SK-N-SH (cell line): Measurements from ENCODE around the gene NAE1.

Experiments
- CTCF ChIP-seq: fragments of 200-600 bp; sonication (generic); IDR thresholded peaks from 2 replicates; pipeline ENCODE4 v1.6.1; 2017; ENCODE audit warnings: antibody characterized with exemption, mild to moderate bottlenecking, moderate library complexity
- JUND ChIP-seq: IDR thresholded peaks from 2 replicates; pipeline ENCODE4 v1.4.0; 2012
- MEF2A ChIP-seq: IDR thresholded peaks from 2 replicates; pipeline ENCODE4 v1.4.0; 2012; ENCODE audit warnings: low read depth, borderline replicate concordance
- SMC3 ChIP-seq: IDR thresholded peaks from 2 replicates; pipeline ENCODE4 v1.6.1; 2012; ENCODE audit warnings: low read depth, low read length, improper control_type of control experiment
- TEAD4 ChIP-seq: IDR thresholded peaks from 2 replicates; pipeline ENCODE4 v1.4.0; 2012; ENCODE audit warnings: mild to moderate bottlenecking, borderline replicate concordance; ENCODE audit not compliant: insufficient read depth
- TF ChIP-seq, protein P1 (sequence below): fragments of 150-350 bp; IDR thresholded peaks from 2 replicates; pipeline ENCODE4 v1.6.1; 2017; ENCODE audit warnings: antibody characterized with exemption, low read length, low read depth, borderline replicate concordance
- TF ChIP-seq, protein P2 (sequence below): IDR thresholded peaks from 2 replicates; pipeline ENCODE4 v1.6.1; 2012; ENCODE audit warnings: mild to moderate bottlenecking, low read depth, low read length, moderate library complexity

DNA sequence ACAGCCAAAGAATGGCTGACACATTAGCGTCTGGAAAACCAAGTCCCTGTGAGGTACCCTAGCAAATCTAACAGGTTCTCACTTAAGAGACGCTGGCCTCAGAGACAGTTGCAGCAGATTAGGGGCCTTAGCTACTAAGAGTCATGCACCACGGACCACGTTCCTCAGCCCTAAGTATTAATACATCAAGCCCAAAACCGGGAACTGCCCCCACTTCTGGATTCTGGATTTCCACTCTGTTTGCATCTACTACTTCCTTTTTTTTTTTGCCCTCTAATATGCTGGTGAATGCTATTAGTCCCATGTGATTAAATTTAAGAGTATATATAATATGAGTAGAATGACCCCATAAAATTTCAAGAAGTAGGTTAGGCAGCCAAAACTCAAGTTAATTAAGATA, 28.6 kb downstream of the NAE1 start:
- no peak for TF ChIP-seq TEAD4
- TF ChIP-seq, protein P1, sequence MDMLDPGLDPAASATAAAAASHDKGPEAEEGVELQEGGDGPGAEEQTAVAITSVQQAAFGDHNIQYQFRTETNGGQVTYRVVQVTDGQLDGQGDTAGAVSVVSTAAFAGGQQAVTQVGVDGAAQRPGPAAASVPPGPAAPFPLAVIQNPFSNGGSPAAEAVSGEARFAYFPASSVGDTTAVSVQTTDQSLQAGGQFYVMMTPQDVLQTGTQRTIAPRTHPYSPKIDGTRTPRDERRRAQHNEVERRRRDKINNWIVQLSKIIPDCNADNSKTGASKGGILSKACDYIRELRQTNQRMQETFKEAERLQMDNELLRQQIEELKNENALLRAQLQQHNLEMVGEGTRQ = no peak
- TF ChIP-seq, protein P2, sequence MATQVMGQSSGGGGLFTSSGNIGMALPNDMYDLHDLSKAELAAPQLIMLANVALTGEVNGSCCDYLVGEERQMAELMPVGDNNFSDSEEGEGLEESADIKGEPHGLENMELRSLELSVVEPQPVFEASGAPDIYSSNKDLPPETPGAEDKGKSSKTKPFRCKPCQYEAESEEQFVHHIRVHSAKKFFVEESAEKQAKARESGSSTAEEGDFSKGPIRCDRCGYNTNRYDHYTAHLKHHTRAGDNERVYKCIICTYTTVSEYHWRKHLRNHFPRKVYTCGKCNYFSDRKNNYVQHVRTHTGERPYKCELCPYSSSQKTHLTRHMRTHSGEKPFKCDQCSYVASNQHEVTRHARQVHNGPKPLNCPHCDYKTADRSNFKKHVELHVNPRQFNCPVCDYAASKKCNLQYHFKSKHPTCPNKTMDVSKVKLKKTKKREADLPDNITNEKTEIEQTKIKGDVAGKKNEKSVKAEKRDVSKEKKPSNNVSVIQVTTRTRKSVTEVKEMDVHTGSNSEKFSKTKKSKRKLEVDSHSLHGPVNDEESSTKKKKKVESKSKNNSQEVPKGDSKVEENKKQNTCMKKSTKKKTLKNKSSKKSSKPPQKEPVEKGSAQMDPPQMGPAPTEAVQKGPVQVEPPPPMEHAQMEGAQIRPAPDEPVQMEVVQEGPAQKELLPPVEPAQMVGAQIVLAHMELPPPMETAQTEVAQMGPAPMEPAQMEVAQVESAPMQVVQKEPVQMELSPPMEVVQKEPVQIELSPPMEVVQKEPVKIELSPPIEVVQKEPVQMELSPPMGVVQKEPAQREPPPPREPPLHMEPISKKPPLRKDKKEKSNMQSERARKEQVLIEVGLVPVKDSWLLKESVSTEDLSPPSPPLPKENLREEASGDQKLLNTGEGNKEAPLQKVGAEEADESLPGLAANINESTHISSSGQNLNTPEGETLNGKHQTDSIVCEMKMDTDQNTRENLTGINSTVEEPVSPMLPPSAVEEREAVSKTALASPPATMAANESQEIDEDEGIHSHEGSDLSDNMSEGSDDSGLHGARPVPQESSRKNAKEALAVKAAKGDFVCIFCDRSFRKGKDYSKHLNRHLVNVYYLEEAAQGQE = no peak
- TF ChIP-seq MEF2A = no peak
- TF ChIP-seq CTCF = no peak
- no peak for TF ChIP-seq JUND
- no peak for TF ChIP-seq SMC3
